ENCODE results near the gene ACOT13. TPM values are rescaled to one million over a fixed set of nuclear protein-coding genes. Genes with fewer than 3 reads are reported as not detected.
"Not testable (repeated sequence)": the region's sequence is repeated elsewhere in the genome, so short reads cannot be mapped to it uniquely, and the experiment has no call there.

Gene ACOT13
- total and polyA plus RNA-seq, 2 of the 8 experiments (the other 6 are each of a cell fraction or from before 2014, with no cell fraction given): 27.6 to 40.6 TPM

- H4K91ac ChIP-seq (replicated peaks; ENCODE audit: insufficient read length, low read length); H3K23ac ChIP-seq (ENCODE audit: insufficient read length); FAIRE-seq; H4K20me1 ChIP-seq (replicated peaks in 1 of 2; ENCODE audit: control insufficient read depth in 1 of 2, insufficient read depth in 2 of 2, low read length in 2 of 2); H3K4me3 ChIP-seq (ENCODE audit: extremely low read depth in 1 of 4, insufficient read depth in 2 of 4, low read depth in 3 of 4, low read length in 4 of 4); H2BK120ac ChIP-seq (replicated peaks; ENCODE audit: low read depth, low read length); H3K27ac ChIP-seq (ENCODE audit: low read depth, low read length); H3K23me2 ChIP-seq (ENCODE audit: low read depth, low read length); H3K79me1 ChIP-seq (ENCODE audit: low read depth, low read length); H3K4me1 ChIP-seq (replicated peaks in 1 of 4; ENCODE audit: control insufficient read depth in 3 of 4, insufficient read depth in 4 of 4, low read length in 3 of 4); H3K4me2 ChIP-seq (ENCODE audit: insufficient read depth in 1 of 2, low read depth in 2 of 2, low read length in 2 of 2); H3K18ac ChIP-seq (ENCODE audit: extremely low read depth, low read length); H3K79me2 ChIP-seq (ENCODE audit: control insufficient read depth in 1 of 2, insufficient read depth in 2 of 2, low read length in 2 of 2); H2BK12ac ChIP-seq (ENCODE audit: low read depth, low read length); H3K9ac ChIP-seq (replicated peaks in 1 of 4; ENCODE audit: extremely low read depth in 1 of 4, low read depth in 3 of 4, low read length in 3 of 4); H4K5ac ChIP-seq (ENCODE audit: insufficient read length, low read depth, low read length); H3K27me3 ChIP-seq (replicated peaks in 1 of 4; ENCODE audit: control insufficient read depth in 3 of 4, extremely low read depth in 1 of 4, insufficient read depth in 3 of 4, low read length in 3 of 4); CTCF ChIA-PET (ENCODE audit: partially characterized antibody); H3K36me3 ChIP-seq (ENCODE audit: control insufficient read depth in 2 of 4, insufficient read depth in 4 of 4, low read length in 3 of 4); H2AK5ac ChIP-seq (ENCODE audit: low read depth, low read length); H2BK15ac ChIP-seq (ENCODE audit: low read length); H3K9me3 ChIP-seq (ENCODE audit: insufficient read depth in 2 of 2, low read depth in 1 of 2, low read length in 1 of 2); H3K4ac ChIP-seq (replicated peaks; ENCODE audit: insufficient read length, low read depth, low read length); H4K8ac ChIP-seq (ENCODE audit: extremely low read depth, insufficient read depth, low read length); H2BK5ac ChIP-seq (ENCODE audit: low read depth, low read length); H3K14ac ChIP-seq (ENCODE audit: insufficient read length); H3K56ac ChIP-seq (replicated peaks; ENCODE audit: insufficient read length, low read depth, low read length); H2BK20ac ChIP-seq (ENCODE audit: low read length); DNase-seq (ENCODE audit: low read depth in 1 of 2, low spot score in 2 of 2): not testable (repeated sequence)
- 0 out of 2 replicates have a peak overlapping the region, but pooled peaks have one; percentile 21 for H2AFZ ChIP-seq (ENCODE audit: low read length)
- WGBS, 2 experiments (ENCODE audit: extremely low coverage in 1 of 2, insufficient coverage in 1 of 2, insufficient read length in 1 of 2, insufficient replicate concordance in 2 of 2, low coverage in 1 of 2, low lambda C conversion rate in 2 of 2, missing lambda C conversion rate in 1 of 2): 75% methylated on average over 3 of the region's 3 CpGs; no CpG with 5 or more reads in 1 of the 2 experiments
- POLR2A ChIA-PET (ENCODE audit: partially characterized antibody): interaction anchor here (0.7 kb wide), 1 partner anchor 70 kb away, joined by 3 read pairs; no protein-coding TSS in a partner anchor
These were observed 84.0 kb downstream of the ACOT13 start for GRCh38 chr6:24750878-24751277.
